Neural cell (in vitro differentiated cells): ENCODE results near the gene GCNT2.

ENCODE experiments used
- CTCF ChIP-seq: fragments of 450-650 bp; IDR thresholded peaks from 2 replicates; pipeline ENCODE4 v1.5.1; 2014; ENCODE audit warnings: antibody characterized with exemption, mild to moderate bottlenecking, moderate library complexity; ENCODE audit not compliant: poor library complexity, severe bottlenecking
- EP300 ChIP-seq: fragments of 450-650 bp; conservative IDR thresholded peaks from 2 replicates; pipeline ENCODE4 v1.6.1; 2014; ENCODE audit warnings: antibody characterized with exemption, mild to moderate bottlenecking, moderate library complexity; ENCODE audit not compliant: poor library complexity, severe bottlenecking
- EZH2 ChIP-seq: fragments of 200-600, 300-800 bp; shearing (Covaris generic), sonication (generic); IDR thresholded peaks from 2 replicates; pipeline ENCODE4 v1.6.1; 2014; ENCODE audit warnings: antibody characterized with exemption, low read length, borderline replicate concordance, mild to moderate bottlenecking; ENCODE audit not compliant: insufficient read depth, poor library complexity, severe bottlenecking
- MXI1 ChIP-seq: fragments of 450-650 bp; conservative IDR thresholded peaks from 2 replicates; pipeline ENCODE4 v1.6.1; 2014; ENCODE audit warnings: antibody characterized with exemption, mild to moderate bottlenecking; ENCODE audit not compliant: poor library complexity, severe bottlenecking
- POLR2AphosphoS5 ChIP-seq: IDR thresholded peaks from 2 replicates; pipeline ENCODE4 v1.6.1; 2012
- RAD21 ChIP-seq: fragments of 450-650 bp; conservative IDR thresholded peaks from 2 replicates; pipeline ENCODE4 v1.6.1; 2014; ENCODE audit warnings: antibody characterized with exemption, mild to moderate bottlenecking, moderate library complexity
- REST ChIP-seq: IDR thresholded peaks from 2 replicates; pipeline ENCODE4 v1.6.1; 2012; ENCODE audit warnings: borderline replicate concordance
- SMC3 ChIP-seq: fragments of 450-650 bp; conservative IDR thresholded peaks from 2 replicates; pipeline ENCODE4 v1.6.1; 2014; ENCODE audit warnings: antibody characterized with exemption, mild to moderate bottlenecking, moderate library complexity; ENCODE audit not compliant: poor library complexity
- TAF1 ChIP-seq: IDR thresholded peaks from 2 replicates; pipeline ENCODE4 v1.6.1; 2012; ENCODE audit warnings: low read depth

GRCh38 chr6:10543488-10543887 lies 22.3 kb downstream of the GCNT2 start:
- TF ChIP-seq CTCF = no peak
- no peak for TF ChIP-seq POLR2AphosphoS5
- no peak for TF ChIP-seq EZH2
- TF ChIP-seq MXI1 = no peak
- no peak for TF ChIP-seq REST
- no peak for TF ChIP-seq EP300
- TF ChIP-seq TAF1 = no peak
- no peak for TF ChIP-seq SMC3
- TF ChIP-seq RAD21 = no peak
